Endothelial cell (in vitro differentiated cells): ENCODE results near the gene FGF14. TPM values are rescaled to one million over a fixed set of nuclear protein-coding genes. Genes with fewer than 3 reads are reported as not detected.

ENCODE experiments used
- DNase-seq: peaks from one replicate; pipeline ENCODE4 v3.0.0; 2021; ENCODE audit warnings: low spot score
- H3K27ac Mint-ChIP-seq: one replicate; pipeline ENCODE4 v1.8.0; 2021; ENCODE audit warnings: mixed read lengths, inconsistent platforms; ENCODE audit not compliant: unreplicated experiment
- H3K27me3 Mint-ChIP-seq: one replicate; pipeline ENCODE4 v1.8.0; 2021; ENCODE audit warnings: mild to moderate bottlenecking, moderate library complexity, mixed read lengths, inconsistent platforms; ENCODE audit not compliant: unreplicated experiment
- H3K36me3 Mint-ChIP-seq: one replicate; pipeline ENCODE4 v1.8.0; 2021; ENCODE audit warnings: mild to moderate bottlenecking, low read depth, mixed read lengths, inconsistent platforms; ENCODE audit not compliant: unreplicated experiment
- H3K4me1 Mint-ChIP-seq: one replicate; pipeline ENCODE4 v1.8.0; 2021; ENCODE audit warnings: mild to moderate bottlenecking, mixed read lengths, inconsistent platforms; ENCODE audit not compliant: unreplicated experiment
- H3K4me3 Mint-ChIP-seq: one replicate; pipeline ENCODE4 v1.8.0; 2021; ENCODE audit warnings: mild to moderate bottlenecking, mixed read lengths, inconsistent platforms; ENCODE audit not compliant: unreplicated experiment
- H3K9me3 Mint-ChIP-seq: one replicate; pipeline ENCODE4 v1.8.0; 2021; ENCODE audit warnings: mixed read lengths, inconsistent platforms; ENCODE audit not compliant: unreplicated experiment
- total RNA-seq: library from RNA; stranded (reverse); fragmentation: NEBNext Ultra II Directional; extraction: Animal tissue kit (Norgen Biotek cat#: 25700); gene quantifications from one replicate; pipeline ENCODE4 v1.2.1, GENCODE V29; 2021; ENCODE audit not compliant: unreplicated experiment
- TF ChIP-seq, protein P1 (sequence below): fragments of 200-600 bp; sonication (generic); IDR thresholded peaks from one replicate; pipeline ENCODE4 v1.5.0; 2021; ENCODE audit warnings: antibody characterized with exemption; ENCODE audit not compliant: unreplicated experiment

The FGF14 gene
- total RNA-seq, 1 donor from 2014 or later, result 0.13 TPM

DNA sequence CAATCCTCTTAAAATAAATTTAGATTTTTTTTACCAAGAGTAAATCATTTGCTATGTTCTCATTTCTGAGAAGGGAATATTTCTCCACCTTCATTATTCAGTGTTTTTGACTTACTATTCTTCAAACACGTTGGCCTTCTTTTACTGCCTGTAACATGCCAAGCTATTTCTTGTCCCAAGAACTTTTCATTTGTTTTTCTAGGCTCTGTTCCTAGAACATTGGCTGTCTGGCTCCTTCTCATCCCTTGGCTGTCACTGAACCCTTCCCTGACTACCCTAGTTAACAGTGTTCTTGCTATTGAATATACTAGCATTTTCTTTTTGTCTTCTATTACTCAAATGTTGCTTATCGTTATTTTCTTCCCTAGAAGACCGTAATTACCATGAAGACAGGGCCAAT, 701.2 kb downstream of the FGF14 start:
- H3K27me3 Mint-ChIP-seq, result peaks cover 1% of the 10 kb centered on the region
- no peaks in the 10 kb centered on the region for H3K9me3 Mint-ChIP-seq
- H3K36me3 Mint-ChIP-seq, result no peaks in the 10 kb centered on the region
- no peak overlapping the region for H3K4me3 Mint-ChIP-seq
- no peak overlapping the region for H3K27ac Mint-ChIP-seq
- H3K4me1 Mint-ChIP-seq, result peaks cover 2% of the 10 kb centered on the region
- TF ChIP-seq, protein P1, sequence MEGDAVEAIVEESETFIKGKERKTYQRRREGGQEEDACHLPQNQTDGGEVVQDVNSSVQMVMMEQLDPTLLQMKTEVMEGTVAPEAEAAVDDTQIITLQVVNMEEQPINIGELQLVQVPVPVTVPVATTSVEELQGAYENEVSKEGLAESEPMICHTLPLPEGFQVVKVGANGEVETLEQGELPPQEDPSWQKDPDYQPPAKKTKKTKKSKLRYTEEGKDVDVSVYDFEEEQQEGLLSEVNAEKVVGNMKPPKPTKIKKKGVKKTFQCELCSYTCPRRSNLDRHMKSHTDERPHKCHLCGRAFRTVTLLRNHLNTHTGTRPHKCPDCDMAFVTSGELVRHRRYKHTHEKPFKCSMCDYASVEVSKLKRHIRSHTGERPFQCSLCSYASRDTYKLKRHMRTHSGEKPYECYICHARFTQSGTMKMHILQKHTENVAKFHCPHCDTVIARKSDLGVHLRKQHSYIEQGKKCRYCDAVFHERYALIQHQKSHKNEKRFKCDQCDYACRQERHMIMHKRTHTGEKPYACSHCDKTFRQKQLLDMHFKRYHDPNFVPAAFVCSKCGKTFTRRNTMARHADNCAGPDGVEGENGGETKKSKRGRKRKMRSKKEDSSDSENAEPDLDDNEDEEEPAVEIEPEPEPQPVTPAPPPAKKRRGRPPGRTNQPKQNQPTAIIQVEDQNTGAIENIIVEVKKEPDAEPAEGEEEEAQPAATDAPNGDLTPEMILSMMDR, result no peak
- no peak for DNase-seq

DNA sequence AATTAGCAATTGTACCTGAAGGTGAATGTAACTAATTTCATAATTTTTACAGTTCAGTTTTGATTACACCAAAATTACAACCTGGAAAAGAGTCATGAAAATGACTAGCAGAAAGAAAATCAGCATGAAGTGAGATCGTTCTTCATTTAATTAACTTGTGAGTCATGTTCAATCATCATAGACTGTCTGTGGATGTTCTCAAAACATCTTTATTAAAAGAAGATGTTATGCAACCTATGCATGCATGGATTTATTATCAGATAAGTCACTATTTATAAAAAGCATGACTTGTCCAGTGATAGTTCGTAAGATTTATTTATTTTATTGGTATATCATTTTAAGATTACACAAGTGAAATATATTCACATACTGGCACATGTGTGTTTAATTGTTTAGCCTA, 703.4 kb downstream of the FGF14 start:
- no peaks in the 10 kb centered on the region for H3K27me3 Mint-ChIP-seq
- no peak for DNase-seq
- H3K4me3 Mint-ChIP-seq, result no peak overlapping the region
- TF ChIP-seq, protein P1, result no peak
- H3K27ac Mint-ChIP-seq, result no peak overlapping the region
- no peaks in the 10 kb centered on the region for H3K9me3 Mint-ChIP-seq
- H3K36me3 Mint-ChIP-seq, result no peaks in the 10 kb centered on the region
- no peaks in the 10 kb centered on the region for H3K4me1 Mint-ChIP-seq

DNA sequence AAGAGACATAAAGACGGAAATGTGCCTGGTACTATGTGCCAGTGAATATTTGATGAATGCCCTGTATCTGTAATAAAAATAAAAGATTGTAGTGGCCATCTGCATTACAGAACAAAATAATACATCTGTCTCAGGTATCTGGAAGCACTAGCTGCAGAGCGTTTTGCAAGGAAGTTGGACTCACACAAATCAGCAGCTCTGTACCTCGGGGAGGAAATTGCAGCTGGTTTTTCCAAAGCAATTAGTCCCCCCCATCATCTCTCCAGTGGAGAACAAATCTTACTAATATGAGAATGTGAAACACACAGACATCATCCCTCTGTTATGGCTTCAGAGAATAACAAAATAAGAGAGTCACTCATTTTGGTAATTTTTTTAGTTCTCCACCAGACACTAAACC, 704.1 kb downstream of the FGF14 start:
- Mint-ChIP-seq H3K27me3 (no peaks in the 10 kb centered on the region), H3K36me3 (no peaks in the 10 kb centered on the region), H3K27ac (no peak overlapping the region), H3K9me3 (no peaks in the 10 kb centered on the region), H3K4me1 (no peaks in the 10 kb centered on the region), H3K4me3 (no peak overlapping the region)
- no peak for DNase-seq
- TF ChIP-seq, protein P1, result no peak

DNA sequence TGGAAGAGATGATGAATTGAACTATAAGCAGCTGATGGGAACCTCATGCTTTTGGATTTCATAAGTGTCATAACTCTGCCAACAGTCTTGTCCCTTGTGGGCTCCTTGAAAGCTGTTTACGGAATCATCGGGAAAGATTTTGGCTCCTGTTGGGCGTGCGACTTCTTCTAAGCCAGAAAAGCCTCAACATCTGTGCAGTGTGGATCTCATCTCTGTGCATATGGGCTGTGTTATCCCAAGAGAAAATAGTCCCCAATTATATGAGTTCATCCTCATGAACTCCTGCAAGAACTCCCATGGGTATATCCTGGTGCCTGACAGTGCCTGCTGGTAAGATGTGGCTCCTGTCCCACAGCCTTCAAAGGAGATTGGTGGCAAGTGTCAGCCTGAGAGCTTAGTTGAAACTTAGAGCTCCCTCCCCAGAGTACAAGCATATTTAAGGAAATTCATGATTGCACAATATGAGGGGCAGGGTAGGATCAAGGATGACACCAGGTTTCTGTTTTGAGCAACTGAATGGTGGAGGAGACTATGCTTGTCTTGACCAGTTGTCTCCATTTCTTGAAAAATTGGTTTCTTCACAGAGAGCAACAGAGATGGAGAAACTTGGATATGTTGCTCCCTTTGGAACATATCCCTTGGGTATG, 705.9 kb downstream of the FGF14 start:
- Mint-ChIP-seq H3K27me3 (no peaks in the 10 kb centered on the region), H3K4me3 (no peak overlapping the region), H3K9me3 (no peaks in the 10 kb centered on the region), H3K36me3 (no peaks in the 10 kb centered on the region), H3K4me1 (no peaks in the 10 kb centered on the region), H3K27ac (no peak overlapping the region)
- DNase-seq, result no peak
- TF ChIP-seq, protein P1, result no peak

DNA sequence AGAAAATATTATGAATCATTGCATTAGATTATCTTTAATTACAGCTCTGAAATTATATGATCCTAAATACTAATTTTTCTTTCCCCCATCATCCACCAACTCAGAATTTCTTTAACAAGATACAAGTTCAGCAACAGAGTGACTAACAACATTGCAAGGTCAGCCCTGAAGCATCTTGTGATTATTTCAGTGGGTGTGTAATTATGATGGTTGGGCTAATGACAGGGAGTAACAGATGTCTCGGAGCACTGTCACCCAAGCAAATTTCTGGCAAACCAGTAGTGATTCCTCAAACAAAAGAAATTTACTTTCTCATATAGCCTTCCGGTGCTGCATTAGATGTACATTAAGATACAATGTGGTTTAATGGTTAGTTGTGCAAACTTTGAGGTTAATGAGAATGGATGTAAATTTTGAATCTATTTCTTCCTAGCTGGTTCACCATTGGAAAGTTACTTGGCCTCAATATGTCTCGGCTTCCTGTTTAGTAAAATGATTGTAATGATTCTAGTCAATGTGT, 710.4 kb downstream of the FGF14 start:
- H3K4me1 Mint-ChIP-seq, result no peaks in the 10 kb centered on the region
- H3K9me3 Mint-ChIP-seq, result no peaks in the 10 kb centered on the region
- TF ChIP-seq, protein P1, result no peak
- H3K27me3 Mint-ChIP-seq, result no peaks in the 10 kb centered on the region
- H3K27ac Mint-ChIP-seq, result no peak overlapping the region
- no peak overlapping the region for H3K4me3 Mint-ChIP-seq
- no peaks in the 10 kb centered on the region for H3K36me3 Mint-ChIP-seq
- no peak for DNase-seq
